ENCODE measurements around the gene CST6. TPM values are rescaled to one million over a fixed set of nuclear protein-coding genes. Genes with fewer than 3 reads are reported as not detected.

CST6 gene
- total RNA-seq, 1 donor from 2014 or later: not detected

Other genes with a start within 250 kb of the CST6 start
- 6.7 TPM for gene AP5B1, start 231.0 kb upstream of the CST6 start, total RNA-seq
- gene OVOL1, start 224.9 kb upstream of the CST6 start, total RNA-seq: not detected
- not detected for gene SNX32, start 178.0 kb upstream of the CST6 start, total RNA-seq
- gene CFL1, start 153.8 kb upstream of the CST6 start, total RNA-seq: 334 TPM
- 37.8 TPM for gene MUS81, start 151.6 kb upstream of the CST6 start, total RNA-seq
- gene EFEMP2, start 139.2 kb upstream of the CST6 start, total RNA-seq: 95.2 TPM
- gene CTSW, start 132.2 kb upstream of the CST6 start, total RNA-seq: 1.1 TPM
- 44.9 TPM for gene FIBP, start 123.5 kb upstream of the CST6 start, total RNA-seq
- 30.0 TPM for gene CCDC85B, start 121.3 kb upstream of the CST6 start, total RNA-seq
- 0.32 TPM for gene FOSL1, start 111.6 kb upstream of the CST6 start, total RNA-seq
- gene C11orf68, start 92.9 kb upstream of the CST6 start, total RNA-seq: 35.2 TPM
- 106 TPM for gene DRAP1, start 92.6 kb upstream of the CST6 start, total RNA-seq
- not detected for gene TSGA10IP, start 66.5 kb upstream of the CST6 start, total RNA-seq
- gene SART1, start 50.3 kb upstream of the CST6 start, total RNA-seq: 32.2 TPM
- 22.8 TPM for gene EIF1AD, start 9.9 kb upstream of the CST6 start, total RNA-seq
- 238 TPM for gene BANF1, start 9.5 kb upstream of the CST6 start, total RNA-seq
- gene CATSPER1, start 14.5 kb downstream of the CST6 start, total RNA-seq: not detected
- 3.5 TPM for gene GAL3ST3, start 37.2 kb downstream of the CST6 start, total RNA-seq
- 70.4 TPM for gene SF3B2, start 40.4 kb downstream of the CST6 start, total RNA-seq
- gene PACS1, start 58.3 kb downstream of the CST6 start, total RNA-seq: 59.0 TPM
- 34.9 TPM for gene KLC2, start 245.7 kb downstream of the CST6 start, total RNA-seq

Measured in left ventricle myocardium superior (tissue), 1 donor.